Body of pancreas (tissue), 4 donors: ENCODE measurements around the gene ZNF124.

ENCODE experiments used
- CTCF ChIP-seq, 7 experiments: fragments of 450-650 bp in 4 of 7; fragments of 200-600 bp in 3 of 7; sonication (generic) in 3 of 7; IDR thresholded peaks; one replicate each; pipeline ENCODE4 v1.5.1; 2016 to 2019; ENCODE audit warnings: antibody characterized with exemption in 7 of 7
- POLR2A ChIP-seq, 3 donors: fragments of 450-650 bp; IDR thresholded peaks; one replicate each; pipeline ENCODE4 v1.6.1; 2016; ENCODE audit warnings: antibody characterized with exemption in 3 of 3, mild to moderate bottlenecking in 2 of 3

GRCh38 chr1:247118946-247119446, 52.8 kb downstream of the ZNF124 start:
- TF ChIP-seq CTCF (IDR thresholded peaks at IDR 0.05) (no peak), POLR2A (IDR thresholded peaks at IDR 0.05) (no peak)
